Myocyte (in vitro differentiated cells): ENCODE data around the gene ASZ1. TPM values are rescaled to one million over a fixed set of nuclear protein-coding genes. Genes with fewer than 3 reads are reported as not detected.

ENCODE experiments used
- DNase-seq: peaks from one replicate; pipeline ENCODE4 v3.0.0-alpha.2; 2012; ENCODE audit warnings: low read depth
- total RNA-seq: library from RNA; depleted of rRNA; stranded (reverse); fragments of >200 nt; gene quantifications from 2 replicates; pipeline ENCODE4 v1.2.3, GENCODE V29; 2014

ASZ1 gene
- total RNA-seq, 1 donor from 2014 or later, result not detected

DNA sequence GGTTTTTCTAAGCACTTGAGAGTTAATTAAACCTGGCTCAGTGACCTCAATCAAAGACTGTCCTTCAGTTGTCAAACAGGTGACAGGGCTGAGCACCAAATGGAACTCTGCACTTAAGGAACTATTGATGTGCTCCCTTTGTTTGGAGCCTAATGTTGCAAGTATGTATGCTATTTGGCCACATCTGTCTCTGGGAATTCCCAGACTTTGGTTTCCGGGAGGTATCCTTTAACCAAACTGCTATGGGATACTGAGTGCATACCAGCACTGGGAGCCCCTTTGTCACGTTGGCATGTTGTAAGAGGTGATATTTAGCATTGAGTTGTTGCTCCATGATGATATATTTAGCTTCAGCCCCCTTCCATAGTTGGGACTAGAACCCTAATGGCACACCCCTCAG, 25.2 kb downstream of the ASZ1 start:
- peak; percentile 47 for DNase-seq

DNA sequence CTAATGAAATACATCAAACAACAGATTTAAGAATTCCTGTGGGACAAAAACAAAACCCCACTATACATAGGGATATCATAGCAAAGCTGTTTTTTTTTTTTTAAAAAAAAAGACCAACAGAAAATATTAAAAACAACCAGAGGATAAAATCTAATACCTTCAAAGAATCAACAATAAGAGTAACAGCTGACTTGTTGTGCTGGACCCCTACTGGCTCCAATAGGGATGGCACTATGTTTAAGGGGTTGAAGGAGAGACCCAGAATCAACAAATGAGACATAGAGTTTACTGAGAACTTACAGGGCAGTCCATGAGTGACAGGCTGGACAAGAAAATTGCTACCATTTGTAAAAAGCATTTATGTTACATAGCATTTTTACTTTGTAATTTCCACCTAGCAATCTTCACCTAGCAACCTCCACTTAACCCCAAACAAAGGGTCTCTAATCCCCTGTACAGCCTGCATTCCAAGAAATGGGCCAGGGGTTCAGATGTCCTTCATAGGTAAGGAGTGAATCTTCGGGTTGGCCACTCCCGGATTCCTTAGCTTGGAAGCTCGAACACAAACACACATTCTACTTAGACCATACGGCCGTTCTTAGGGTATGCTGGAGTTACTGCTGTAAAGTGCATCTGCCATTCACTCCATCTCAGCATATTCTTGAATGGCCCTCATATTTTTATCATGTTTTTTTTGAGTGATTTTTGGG, 25.8 kb downstream of the ASZ1 start:
- DNase-seq, result no peak

DNA sequence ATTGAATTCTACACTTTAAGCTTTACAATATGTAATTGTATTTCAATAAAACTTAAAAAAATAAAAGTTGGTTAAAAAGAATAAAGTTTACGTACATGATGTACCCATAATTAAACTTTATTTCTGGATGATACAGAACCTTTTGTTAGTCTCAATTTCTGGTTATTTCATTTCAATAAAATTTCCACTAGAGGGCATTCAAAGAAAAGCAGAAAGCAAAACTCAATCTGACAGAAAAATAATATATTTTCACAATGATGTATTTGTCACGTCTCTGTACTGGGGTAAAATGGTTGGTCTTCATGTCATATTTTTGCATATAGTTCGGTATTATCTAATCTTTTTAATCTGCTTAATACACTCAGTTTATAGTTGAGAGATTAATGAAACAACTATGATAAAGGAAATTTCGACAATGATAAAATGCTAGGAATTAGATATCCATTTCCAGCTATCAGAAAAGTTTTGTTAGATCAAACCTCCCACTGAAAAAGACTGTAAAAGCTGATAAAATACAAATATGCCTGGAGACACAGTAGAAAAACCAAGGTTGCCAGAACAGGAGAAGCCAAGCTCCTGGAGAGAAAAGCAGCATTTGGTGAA, 27.4 kb downstream of the ASZ1 start:
- peak; percentile 18 for DNase-seq

DNA sequence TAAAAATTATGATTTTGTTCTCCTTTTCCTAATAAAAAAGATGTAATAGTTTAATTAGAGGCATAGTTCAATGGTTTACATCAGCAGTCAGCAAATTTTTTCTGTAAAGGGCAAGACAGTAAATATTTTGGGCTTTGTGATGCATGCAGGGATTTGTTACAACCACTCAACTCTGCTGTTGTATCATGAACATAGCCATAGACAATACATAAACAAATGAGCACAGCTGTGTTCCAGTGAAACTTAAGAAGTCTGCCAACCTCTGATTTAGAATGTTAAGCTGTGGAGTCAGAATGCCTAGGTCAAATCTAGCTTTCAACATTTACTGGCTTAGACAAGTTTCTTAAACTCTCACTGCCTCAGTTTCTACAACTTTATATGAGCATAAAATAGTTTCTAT, 31.6 kb downstream of the ASZ1 start:
- peak; percentile 39 for DNase-seq

DNA sequence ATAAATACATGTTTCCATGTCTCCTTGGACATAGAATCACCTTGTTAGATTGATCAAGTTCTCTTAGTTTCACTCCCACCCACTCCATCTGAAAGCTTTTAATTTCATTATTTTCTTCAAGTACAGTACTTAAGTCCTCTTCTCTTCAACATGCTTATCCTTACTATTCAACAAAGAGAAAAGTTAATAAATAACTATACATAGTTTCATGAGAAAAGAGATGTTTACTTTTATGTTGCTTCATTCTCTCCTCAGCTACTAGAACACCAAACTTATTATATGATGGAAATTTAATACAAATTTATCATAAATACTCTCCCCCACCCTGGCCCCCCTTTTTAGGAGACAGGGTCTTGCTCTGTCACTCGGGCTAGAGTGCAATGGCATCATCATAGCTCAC, 33.5 kb downstream of the ASZ1 start:
- DNase-seq, result no peak

DNA sequence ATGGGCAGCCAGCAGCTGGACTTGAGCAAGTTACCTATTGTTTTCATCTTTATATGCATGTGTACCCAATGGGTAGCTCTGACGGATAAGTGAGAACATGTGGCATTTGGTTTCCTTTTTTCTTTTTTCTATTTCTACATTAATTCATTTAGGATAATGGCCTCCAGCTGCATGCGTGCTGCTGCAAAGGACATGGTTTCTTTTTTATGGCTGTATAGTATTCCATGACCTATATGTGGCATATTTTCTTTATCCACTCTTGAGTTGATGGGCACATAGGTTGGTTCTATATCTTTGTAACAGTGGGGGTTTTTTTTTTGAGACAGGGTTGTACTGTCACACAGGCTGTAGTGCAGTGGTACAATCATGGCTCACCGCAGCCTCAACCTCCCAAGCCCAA, 37.4 kb downstream of the ASZ1 start:
- DNase-seq, result no peak

DNA sequence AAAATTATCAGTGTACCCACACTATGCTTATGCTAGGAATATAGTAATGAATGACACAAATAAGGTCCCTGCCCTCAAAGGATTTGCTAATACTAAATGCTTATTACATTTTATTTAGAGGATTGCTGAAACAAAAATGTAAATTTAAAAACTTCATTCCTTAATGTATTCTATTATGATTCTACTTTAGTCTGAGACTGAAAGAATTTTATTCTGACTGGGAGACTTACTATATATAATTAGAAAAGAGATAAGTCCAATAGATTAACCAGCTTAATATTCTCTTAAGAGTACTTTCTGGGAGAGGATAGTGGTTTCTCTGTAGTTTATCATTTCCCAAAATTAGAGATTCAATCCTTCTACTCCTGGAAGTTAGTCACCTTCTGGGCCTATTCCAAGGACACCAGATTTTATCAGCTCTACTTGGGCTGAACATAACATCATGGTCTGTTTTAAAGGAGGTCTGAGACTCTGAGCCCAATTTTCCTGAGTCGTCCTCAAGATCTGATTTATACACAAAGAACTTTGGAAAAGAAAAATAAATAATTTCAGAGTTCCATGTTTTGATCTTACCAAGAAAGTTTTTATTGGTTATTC, 41.1 kb downstream of the ASZ1 start:
- DNase-seq, result no peak

DNA sequence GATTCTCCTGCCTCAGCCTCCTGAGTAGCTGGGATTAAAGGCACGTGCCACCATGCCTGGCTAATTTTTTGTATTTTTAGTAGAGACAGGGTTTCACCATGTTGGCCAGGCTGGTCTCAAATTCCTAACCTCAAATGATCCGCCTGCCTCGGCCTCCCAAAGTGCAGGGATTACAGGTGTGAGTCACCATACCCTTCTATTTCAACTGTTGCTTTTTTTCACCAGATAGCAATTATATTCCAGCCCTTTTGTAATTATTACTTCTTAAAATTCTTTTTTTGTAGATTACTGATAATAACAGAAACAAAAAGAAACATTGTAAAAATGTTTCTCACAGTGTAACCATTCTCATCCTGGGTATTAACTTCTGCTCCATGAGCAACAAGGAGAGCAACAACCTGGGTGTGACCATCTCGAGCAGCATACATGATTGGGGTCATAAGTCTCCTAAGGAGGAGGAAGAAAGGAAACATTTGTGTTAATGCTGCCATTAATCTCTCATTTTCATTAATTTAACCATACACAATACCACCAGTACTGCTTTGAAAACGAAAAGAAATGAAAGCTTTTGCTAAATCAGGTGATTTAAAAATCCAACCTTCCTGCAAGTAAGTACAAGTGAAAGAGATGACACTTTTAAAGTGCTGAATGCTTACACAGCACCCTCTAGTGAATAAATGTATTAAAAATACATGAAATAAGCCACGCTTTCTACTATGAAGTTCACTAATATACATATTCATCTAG, 41.8 kb downstream of the ASZ1 start:
- peak; percentile 38 for DNase-seq

DNA sequence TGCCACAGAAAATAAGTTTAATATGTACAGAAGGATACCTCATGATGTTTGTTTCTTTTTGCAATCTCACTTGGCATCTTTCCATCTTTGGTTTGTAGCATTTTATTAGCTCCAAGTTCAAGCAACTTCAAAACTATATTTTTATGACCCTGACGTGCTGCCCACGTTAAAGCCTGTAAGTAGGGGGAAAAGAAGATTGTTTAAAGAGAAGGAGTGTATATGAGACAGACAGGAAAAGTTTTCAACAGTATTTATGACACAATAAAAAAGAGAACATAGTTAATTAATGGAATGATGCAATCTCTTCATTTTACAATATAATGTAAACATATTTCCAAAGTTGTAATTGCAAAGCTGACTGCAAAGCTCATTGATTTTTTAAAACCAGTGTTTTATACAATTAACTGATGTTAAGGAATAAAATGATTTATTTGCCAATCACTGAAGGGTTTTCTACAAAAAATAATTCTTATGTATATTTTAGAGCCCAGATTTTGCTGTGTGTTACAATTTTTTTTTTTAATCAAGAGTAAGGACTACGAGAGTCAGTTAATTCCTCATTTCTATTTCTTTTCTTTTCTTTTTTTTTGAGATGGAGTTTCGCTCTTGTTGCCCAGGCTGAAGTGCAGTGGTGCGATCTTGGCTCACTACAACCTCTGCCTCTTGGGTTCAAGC, 42.5 kb downstream of the ASZ1 start:
- no peak for DNase-seq

DNA sequence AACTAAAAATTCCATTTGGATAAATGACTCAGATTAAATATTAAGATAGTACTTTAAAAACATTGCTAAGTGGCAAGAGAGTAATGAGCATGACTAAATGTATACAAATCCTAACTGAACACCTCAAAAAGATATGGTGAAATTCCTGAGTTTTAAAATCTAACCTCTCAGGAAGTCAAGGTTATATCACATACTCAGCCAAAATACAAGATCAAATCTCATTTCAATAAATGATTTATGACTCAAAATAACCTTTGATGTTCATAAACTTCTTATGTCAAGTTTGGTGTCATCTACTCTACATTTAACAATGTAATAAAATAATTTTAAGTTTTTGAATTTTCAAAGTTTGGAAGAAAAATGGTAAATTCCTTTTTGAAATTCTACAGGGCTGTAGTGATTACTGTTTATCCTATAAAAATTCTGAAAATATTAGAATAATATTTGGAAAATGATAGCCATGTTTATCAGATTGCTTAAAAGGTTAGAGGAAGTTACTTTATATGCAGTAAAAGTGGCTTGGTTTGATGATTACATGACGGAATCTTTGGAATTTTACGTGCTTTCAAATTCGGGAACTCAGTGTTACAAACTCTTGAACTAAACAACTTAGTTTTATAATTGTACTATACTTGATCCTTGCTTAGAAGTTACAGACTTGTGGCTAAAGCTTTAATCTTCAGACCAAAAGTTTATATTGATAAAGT, 43.7 kb downstream of the ASZ1 start:
- DNase-seq, result no peak

DNA sequence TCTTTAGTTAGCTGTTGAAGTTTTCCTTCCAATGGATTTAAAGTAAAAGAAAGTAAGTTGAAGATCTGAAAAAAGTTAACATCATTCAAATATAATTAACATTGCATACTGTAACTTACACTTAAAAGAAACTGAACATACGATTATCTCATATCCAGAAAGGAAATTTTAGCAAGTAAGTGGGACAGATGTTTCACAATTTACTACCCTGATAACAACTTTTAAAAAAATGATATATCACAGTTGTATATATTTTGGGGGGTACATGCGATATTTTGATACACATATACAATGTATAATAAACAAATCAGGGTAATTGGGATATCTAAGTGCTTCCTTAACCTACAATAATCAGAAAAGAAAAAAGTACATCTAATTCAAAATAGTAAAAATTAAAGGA, 44.2 kb downstream of the ASZ1 start:
- DNase-seq, result no peak

DNA sequence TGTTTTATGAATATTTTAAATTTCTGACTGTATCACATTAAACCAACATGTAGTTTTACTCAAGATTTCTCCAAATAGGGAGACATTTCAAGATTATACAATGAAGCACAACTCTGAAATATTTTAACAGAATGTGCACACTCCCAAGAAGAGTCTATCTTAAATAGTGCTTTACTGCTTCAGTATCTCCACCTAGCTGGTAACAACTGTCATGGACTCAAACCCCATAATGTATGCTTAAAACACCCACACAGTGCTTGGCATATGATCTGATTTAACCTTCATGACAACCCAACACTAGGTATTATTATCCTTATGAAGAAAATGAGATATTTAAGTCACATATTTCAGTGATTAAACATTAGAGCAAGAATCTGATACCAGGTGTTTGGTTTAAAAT, 45.9 kb downstream of the ASZ1 start:
- DNase-seq, result no peak

DNA sequence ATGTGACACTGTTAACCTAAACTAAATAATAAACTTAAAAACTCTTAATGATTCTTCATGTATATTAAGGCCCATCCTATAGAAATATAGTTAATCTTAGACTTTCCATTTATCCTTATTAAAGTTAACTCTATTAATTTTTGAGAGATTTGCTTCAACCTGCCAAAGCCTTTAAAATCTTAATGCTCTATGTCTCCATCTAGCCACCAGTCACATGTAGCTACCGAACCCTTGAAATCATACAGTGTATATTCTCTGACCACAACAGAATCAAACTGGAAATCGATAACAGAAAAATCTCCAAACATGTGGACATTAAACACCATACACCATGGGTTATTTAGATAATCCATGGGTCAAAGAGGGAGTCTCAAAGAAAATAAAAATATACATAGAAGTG, 51.9 kb downstream of the ASZ1 start:
- peak; percentile 14 for DNase-seq

DNA sequence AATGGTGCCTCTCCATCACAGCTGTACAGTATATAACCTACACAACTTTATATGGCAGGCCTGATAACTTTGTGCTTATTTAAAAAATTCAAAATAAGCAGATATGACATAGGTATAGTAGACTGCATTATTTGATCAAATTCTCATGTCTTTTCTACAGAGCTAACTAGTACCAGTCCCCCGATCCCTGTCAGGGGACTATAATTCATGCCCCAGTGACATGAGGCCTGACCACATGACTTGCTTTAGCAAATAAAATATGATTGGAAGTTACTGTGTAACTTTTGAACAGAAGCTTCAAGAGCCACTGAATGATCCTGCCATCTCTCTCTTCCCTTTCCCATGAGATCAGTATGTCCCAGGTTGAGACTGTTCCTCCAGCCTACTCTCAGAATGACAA, 55.2 kb downstream of the ASZ1 start:
- no peak for DNase-seq

DNA sequence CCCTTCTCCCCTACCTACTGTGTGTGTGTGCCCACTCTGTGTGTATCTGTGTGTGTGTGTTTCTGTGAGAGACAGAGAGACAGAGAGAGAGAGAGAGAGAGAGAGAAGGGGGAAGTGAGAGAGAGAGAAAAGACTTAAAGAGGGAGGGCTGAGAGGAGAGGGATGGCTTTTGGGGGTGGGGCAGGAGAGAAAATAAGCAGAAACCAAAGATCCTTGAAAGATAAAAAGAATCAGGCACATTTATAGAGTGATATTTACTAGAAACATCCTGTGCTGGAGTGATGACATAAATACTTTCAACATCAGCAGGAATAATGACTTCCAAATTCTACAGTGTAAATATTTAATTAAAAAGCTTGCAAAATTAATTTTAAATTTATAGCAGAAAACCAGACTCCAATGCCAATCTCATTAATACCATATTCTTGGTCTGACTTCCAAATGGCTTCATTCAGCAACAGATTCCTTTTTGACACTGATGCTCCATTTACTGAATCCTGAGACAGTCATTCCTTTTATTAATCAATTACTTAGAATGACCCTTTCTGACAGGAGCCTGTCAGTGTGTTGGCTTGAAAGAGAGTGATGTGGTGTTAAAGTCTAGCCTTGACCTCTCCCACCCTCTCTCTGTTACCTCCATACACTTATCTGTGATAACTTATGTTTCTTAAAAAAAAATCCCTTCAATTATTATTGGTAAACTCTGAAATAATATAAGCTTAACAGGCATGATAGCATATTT, 62.8 kb downstream of the ASZ1 start:
- DNase-seq, result no peak

DNA sequence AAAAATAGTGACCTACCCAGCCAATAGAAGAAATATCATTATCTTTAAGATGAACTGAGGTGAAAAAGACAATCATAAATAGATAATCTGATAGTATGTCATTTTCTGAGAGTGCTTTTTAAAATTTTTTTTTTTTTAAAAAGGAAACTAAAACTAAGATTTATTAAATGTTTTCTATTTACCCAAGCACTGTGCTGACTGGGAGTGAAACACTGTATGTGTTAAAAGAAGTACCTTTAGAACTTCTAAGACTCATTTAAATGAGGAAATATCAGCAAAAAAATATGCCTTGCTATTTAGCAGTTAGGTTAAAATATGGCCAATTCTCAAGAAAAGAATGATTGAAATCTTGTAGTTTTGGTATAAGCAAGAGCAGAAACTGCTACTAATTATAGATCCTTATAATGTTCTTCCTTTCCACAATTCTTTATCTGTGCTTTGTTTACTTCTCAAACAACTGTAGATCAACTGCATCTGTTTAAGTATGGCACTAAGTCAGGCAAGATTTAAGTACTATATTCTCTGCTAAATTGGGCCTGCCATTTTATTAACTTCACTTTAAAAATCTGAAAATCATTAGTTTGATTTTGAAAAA, 64.9 kb downstream of the ASZ1 start:
- no peak for DNase-seq

DNA sequence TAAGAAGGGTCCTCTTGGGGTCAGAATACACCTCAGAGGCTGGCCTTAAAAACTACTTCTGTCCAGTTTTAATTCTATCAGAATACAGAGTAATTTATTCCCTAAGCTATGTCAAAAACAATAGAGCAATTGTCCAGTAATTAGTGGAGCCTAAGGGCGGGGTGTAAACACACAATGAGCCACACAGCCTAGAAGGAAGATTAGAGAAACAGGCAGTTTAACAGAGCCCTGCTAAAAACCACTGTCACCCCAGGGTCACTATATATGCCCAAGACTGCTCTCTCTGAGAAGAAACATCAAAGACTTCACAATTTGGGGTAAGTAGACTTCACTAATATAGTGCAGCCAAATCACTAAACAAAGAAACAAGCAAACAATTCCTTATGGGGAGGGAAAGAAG, 77.3 kb downstream of the ASZ1 start:
- DNase-seq, result no peak

DNA sequence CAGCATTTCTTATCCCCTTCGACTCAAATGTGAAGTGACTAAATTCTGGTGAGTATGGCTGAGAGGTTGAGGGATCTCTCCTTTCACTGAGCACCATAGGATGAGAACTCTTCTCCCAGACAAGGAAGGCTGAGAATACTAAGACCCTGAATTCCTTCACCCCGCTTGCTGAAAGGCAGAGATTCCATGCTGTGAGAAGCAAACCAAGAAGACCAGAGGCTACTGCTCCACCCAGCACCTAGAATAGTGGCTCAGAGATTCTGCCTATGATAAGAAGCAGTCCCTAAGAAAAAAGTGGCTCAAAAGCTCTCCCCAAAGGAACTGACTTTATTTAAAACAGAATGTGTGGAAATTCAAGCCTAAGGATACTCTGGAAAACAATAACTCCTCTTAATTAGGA, 77.7 kb downstream of the ASZ1 start:
- DNase-seq, result no peak

DNA sequence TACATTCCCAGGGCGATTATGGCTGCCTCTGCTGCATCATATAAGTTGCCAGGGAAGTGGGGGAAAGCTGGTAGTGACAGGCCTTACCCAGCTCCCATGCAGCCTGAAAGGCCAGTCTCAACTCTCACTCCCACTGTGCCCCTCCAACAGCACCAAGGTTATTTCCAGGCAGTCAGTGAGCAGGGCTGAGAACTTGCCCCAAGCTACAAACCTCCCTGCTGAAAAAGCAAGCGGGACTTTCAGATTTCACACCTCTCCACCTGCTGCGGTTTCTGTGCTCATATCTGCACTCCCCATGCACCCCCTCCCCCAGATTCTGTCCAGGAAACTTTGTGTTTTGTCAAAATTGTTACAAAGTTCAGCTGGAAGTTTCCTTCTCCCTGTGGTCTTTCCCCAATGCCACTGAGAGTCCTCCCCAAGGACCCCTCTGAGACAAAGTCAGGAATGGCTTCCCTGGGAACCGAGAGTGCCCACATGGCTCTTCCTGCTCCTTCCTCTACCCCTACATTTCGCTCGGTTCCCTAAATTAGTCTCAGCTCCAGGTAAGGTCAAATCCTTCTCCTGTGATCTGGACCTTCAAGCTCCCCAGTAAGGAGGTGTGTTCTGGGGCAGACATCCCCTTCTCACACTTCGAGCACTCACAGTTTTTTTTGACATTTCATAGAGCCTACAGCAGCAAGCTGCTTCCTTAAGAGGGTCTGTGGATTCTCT, 79.2 kb downstream of the ASZ1 start:
- no peak for DNase-seq
